Kidney (tissue), 14 donors: ENCODE data around the gene WNK2. TPM values are rescaled to one million over a fixed set of nuclear protein-coding genes. Genes with fewer than 3 reads are reported as not detected.

ENCODE experiments used
- DNase-seq, 5 donors: peaks; one replicate each; pipeline ENCODE4 v3.0.0-alpha.2; 2013 to 2020
- FAIRE-seq: peaks from 2 replicates; lab custom pipeline; 2012; peaks lifted over from hg19 to GRCh38; lab: Jason Lieb, UNC
- H3K27ac ChIP-seq, 2 donors: one replicate each; pipeline ENCODE4 v1.7.0; 2013; ENCODE audit warnings: low read depth in 2 of 2, low read length in 2 of 2, inconsistent platforms in 1 of 2
- H3K27me3 ChIP-seq: one replicate; pipeline ENCODE4 v1.7.1; 2013; ENCODE audit warnings: low read length, inconsistent platforms; ENCODE audit not compliant: control insufficient read depth, insufficient read depth
- H3K36me3 ChIP-seq, 3 donors: one replicate each; pipeline versions ENCODE4 v1.7.0 to v1.7.1; 2013; ENCODE audit warnings: low read length in 3 of 3, control low read depth in 1 of 3, inconsistent platforms in 1 of 3; ENCODE audit not compliant: insufficient read depth in 3 of 3, control insufficient read depth in 2 of 3
- H3K4me1 ChIP-seq, 3 donors: one replicate each; pipeline versions ENCODE4 v1.7.0 to v1.7.1; 2013; ENCODE audit warnings: low read length in 3 of 3, inconsistent platforms in 1 of 3, low read depth in 1 of 3; ENCODE audit not compliant: control insufficient read depth in 2 of 3, insufficient read depth in 2 of 3
- H3K4me3 ChIP-seq, 3 donors: one replicate each; pipeline versions ENCODE4 v1.7.0 to v1.8.1; 2013; ENCODE audit warnings: low read length in 3 of 3, control low read depth in 1 of 3, inconsistent platforms in 1 of 3
- H3K9ac ChIP-seq, 3 donors: one replicate each; pipeline versions ENCODE4 v1.7.0 to v1.7.1; 2013; ENCODE audit warnings: low read length in 3 of 3, control low read depth in 1 of 3, inconsistent platforms in 1 of 3
- H3K9me3 ChIP-seq, 3 donors: one replicate each; pipeline versions ENCODE4 v1.7.0 to v1.7.1; 2013; ENCODE audit warnings: low read length in 3 of 3, control low read depth in 1 of 3, inconsistent platforms in 1 of 3; ENCODE audit not compliant: control insufficient read depth in 2 of 3, insufficient read depth in 1 of 3
- intact Hi-C: fragments of 100-400 bp; cut with DNase I; formaldehyde crosslinking; loops from one replicate; pipeline ENCODE4 v1.11.1; 2022
- polyA plus RNA-seq: library from polyadenylated mRNA; stranded (reverse); fragments of 350-450 nt; fragmentation: Illumina TruSeq; extraction: RNeasy Lipid Tissue Mini Kit (QIAGEN cat#74804); gene quantifications from one replicate; pipeline ENCODE4 v1.2.3, GENCODE V29; 2014; ENCODE audit warnings: low read depth, low replicate concordance; ENCODE audit not compliant: insufficient read depth
- total RNA-seq: library from RNA; stranded (reverse); fragmentation: NEBNext Ultra II Directional; extraction: Animal tissue kit (Norgen Biotek cat#: 25700); gene quantifications from one replicate; pipeline ENCODE4 v1.2.1, GENCODE V29; 2021
- TF ChIP-seq, protein P1 (sequence below): IDR thresholded peaks from 3 replicates; pipeline ENCODE4 v1.5.1; 2012; ENCODE audit warnings: mild to moderate bottlenecking, moderate library complexity, borderline replicate concordance; ENCODE audit not compliant: insufficient read depth; ENCODE audit errors: extremely low read depth
- donor health status: control.
- donor health status: control.
- donor health status: control.
- donor health status: control.
- donor health status: control.
- donor health status: DM: yes; HTN: yes; CAD: no.
- donor health status: Normal renal cell carcinoma (clear cell type).

Gene WNK2
- total and polyA plus RNA-seq, 2 donors from 2014 or later, result 1.5 to 4.8 TPM

DNA sequence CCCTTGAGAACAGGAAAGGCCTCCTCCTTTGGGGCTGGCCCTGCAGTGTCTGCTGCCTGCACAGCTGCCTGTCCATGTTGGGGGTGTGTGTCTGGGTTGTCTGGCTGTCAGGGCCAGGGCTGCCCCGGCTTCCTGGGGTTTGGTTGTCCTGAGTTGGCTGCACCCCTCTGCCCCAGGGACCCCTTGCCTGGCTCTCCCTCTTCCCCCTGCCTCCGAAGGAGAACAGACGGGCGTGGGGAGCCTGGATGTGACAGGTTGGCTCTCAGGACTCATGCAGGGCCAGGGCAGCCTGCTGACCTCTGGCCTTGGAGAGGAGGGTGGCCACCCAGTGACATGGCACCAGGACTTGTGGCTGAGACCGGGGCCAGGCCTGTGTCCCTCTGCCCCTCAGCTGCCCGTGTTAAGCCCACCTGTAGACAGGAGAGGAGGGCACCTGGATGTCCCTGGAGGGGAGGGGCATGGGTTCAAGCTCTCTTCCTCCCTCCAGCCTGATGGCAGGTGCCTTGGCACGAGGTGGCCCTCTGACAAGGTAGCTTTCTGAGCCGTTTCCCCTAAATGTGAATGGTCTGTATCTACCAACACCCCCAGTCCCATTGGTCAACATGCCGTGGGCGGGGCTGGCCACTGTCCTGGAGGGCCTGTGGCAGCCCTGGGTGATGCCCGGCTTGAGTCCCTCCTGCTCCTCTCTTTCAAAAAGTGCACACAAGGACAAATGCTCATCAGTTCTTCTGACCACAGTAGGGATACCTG is 34.9 kb downstream of the WNK2 start:
- no peak overlapping the region for H3K9ac ChIP-seq

GRCh38 chr9:93219692-93220091 is 35.8 kb downstream of the WNK2 start:
- intact Hi-C loops, result no loop called here
- Histone ChIP-seq H3K9ac (no peak overlapping the region), H3K27me3 (no peaks in the 10 kb centered on the region), H3K27ac (no peak overlapping the region), H3K36me3 (no peaks in the 10 kb centered on the region), H3K4me1 (no peaks in the 10 kb centered on the region), H3K4me3 (no peak overlapping the region), H3K9me3 (no peaks in the 10 kb centered on the region)
- TF ChIP-seq, protein P1, sequence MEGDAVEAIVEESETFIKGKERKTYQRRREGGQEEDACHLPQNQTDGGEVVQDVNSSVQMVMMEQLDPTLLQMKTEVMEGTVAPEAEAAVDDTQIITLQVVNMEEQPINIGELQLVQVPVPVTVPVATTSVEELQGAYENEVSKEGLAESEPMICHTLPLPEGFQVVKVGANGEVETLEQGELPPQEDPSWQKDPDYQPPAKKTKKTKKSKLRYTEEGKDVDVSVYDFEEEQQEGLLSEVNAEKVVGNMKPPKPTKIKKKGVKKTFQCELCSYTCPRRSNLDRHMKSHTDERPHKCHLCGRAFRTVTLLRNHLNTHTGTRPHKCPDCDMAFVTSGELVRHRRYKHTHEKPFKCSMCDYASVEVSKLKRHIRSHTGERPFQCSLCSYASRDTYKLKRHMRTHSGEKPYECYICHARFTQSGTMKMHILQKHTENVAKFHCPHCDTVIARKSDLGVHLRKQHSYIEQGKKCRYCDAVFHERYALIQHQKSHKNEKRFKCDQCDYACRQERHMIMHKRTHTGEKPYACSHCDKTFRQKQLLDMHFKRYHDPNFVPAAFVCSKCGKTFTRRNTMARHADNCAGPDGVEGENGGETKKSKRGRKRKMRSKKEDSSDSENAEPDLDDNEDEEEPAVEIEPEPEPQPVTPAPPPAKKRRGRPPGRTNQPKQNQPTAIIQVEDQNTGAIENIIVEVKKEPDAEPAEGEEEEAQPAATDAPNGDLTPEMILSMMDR, result no peak
- DNase-seq, result peak in 1 of 5 donors; percentile 57
- no peak for FAIRE-seq

More for the DNA sequence above, 34.9 kb downstream of the WNK2 start:
- Histone ChIP-seq H3K4me1 (no peaks in the 10 kb centered on the region), H3K27ac (no peak overlapping the region), H3K36me3 (no peaks in the 10 kb centered on the region), H3K27me3 (no peaks in the 10 kb centered on the region), H3K9me3 (no peaks in the 10 kb centered on the region), H3K4me3 (no peak overlapping the region)
- TF ChIP-seq, protein P1, result no peak
- FAIRE-seq (no peak), DNase-seq (peak in 1 of 5 donors; percentile 63)
- intact Hi-C loops, result no loop called here

DNA sequence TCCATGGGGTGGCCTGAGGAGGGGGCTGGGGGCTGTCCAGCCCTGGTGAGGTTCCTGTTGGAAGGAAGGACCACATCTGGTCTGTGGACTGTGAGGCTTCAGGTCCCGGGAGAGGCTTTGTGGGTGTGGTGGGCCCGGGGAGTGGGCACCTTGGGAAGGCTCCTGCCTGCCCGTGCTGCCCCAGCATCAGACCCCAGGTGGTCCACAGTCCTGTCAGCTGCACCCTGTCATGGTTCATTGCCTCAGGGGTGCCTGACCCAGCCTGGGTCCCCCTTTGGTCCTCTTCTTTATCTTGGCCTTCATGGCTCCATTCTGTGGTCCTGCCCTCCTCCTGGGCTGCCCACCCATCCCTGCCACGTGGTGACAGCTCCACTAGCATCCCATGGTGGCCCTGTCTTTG is 36.7 kb downstream of the WNK2 start:
- TF ChIP-seq, protein P1, result no peak
- H3K36me3 ChIP-seq, result no peaks in the 10 kb centered on the region
- H3K4me3 ChIP-seq, result no peak overlapping the region
- intact Hi-C loops, result no loop called here
- H3K9ac ChIP-seq, result no peak overlapping the region
- no peak overlapping the region for H3K27ac ChIP-seq
- H3K9me3 ChIP-seq, result no peaks in the 10 kb centered on the region
- H3K27me3 ChIP-seq, result no peaks in the 10 kb centered on the region
- no peaks in the 10 kb centered on the region for H3K4me1 ChIP-seq
- FAIRE-seq, result no peak
- peak in 1 of 5 donors; percentile 58 for DNase-seq

DNA sequence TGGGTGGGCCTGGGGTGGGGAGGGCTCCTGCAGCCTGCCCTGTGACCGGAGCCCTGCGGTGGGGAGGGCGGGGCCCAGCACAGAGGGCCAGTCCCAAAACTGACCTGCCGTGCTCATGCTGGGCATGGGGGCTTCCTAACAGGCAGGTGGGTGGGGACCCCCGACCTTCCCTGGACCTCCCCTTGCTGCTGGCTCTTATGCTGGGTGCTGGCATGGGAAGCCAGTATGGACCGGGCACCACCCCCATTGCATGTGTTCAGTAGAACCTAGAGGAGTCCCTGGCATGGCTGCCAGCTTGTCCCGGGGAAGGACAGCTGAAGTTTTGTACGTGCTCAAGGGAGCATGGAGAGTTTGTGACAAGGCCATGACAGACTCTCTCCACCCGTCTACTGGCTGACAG is 37.1 kb downstream of the WNK2 start:
- peak in 1 of 5 donors; percentile 66 for DNase-seq
- Histone ChIP-seq H3K27ac (no peak overlapping the region), H3K4me1 (no peaks in the 10 kb centered on the region), H3K9ac (no peak overlapping the region), H3K27me3 (no peaks in the 10 kb centered on the region), H3K4me3 (no peak overlapping the region), H3K9me3 (no peaks in the 10 kb centered on the region), H3K36me3 (no peaks in the 10 kb centered on the region)
- intact Hi-C loops, result no loop called here
- FAIRE-seq, result no peak
- TF ChIP-seq, protein P1, result no peak
